ENCODE measurements around the gene FAM124A.
A peak's percentile ranks its signal among the peaks of the same experiment; 100 is the strongest.

Gene FAM124A

GRCh38 chr13:51246418-51247277, 24.4 kb downstream of the FAM124A start:
- TF ChIP-seq CTCF (conservative IDR thresholded peaks at IDR 0.05; ENCODE audit: low read length): no peak
- no peak overlapping the region for H3K4me3 ChIP-seq (ENCODE audit: low read length)
- no peak for DNase-seq (ENCODE audit: low read depth)

GRCh38 chr13:51249255-51249654, 27.1 kb downstream of the FAM124A start:
- TF ChIP-seq CTCF (conservative IDR thresholded peaks at IDR 0.05; ENCODE audit: low read length): no peak
- no peak overlapping the region for H3K4me3 ChIP-seq (ENCODE audit: low read length)
- DNase-seq (ENCODE audit: low read depth): no peak

- H3K4me3 ChIP-seq (ENCODE audit: low read length): no peak overlapping the region
Measured at GRCh38 chr13:51249770-51250741, 27.9 kb downstream of the FAM124A start.

GRCh38 chr13:51251480-51251879, 29.3 kb downstream of the FAM124A start:
- DNase-seq (ENCODE audit: low read depth): no peak
- H3K4me3 ChIP-seq (ENCODE audit: low read length): no peak overlapping the region
- no peak for TF ChIP-seq CTCF (conservative IDR thresholded peaks at IDR 0.05; ENCODE audit: low read length)

More at GRCh38 chr13:51249770-51250741, 27.9 kb downstream of the FAM124A start:
- peak; percentile 41 for TF ChIP-seq CTCF (conservative IDR thresholded peaks at IDR 0.05; ENCODE audit: low read length)
- no peak for DNase-seq (ENCODE audit: low read depth)

GRCh38 chr13:51252954-51253532, 30.8 kb downstream of the FAM124A start:
- DNase-seq (ENCODE audit: low read depth): no peak
- no peak for TF ChIP-seq CTCF (conservative IDR thresholded peaks at IDR 0.05; ENCODE audit: low read length)
- H3K4me3 ChIP-seq (ENCODE audit: low read length): no peak overlapping the region

GRCh38 chr13:51255556-51255955, 33.4 kb downstream of the FAM124A start:
- DNase-seq (ENCODE audit: low read depth): no peak
- H3K4me3 ChIP-seq (ENCODE audit: low read length): no peak overlapping the region
- no peak for TF ChIP-seq CTCF (conservative IDR thresholded peaks at IDR 0.05; ENCODE audit: low read length)

Data from AG10803 (cell line).